DND-41 (cell line): Measurements from ENCODE around the gene SLC7A7.
"Not testable (repeated sequence)": the region's sequence is repeated elsewhere in the genome, so short reads cannot be mapped to it uniquely, and the experiment has no call there.

Experiments used
- ATAC-seq: fragments of 200-7000 bp; cut with Tn5 transposase; 3 replicates; pipeline ENCODE4 v1.9.1; 2021; ENCODE audit warnings: low read depth; ENCODE audit not compliant: insufficient read depth
- DNase-seq: peaks from one replicate; pipeline ENCODE4 v3.0.0-alpha.2; 2020
- H2AFZ ChIP-seq: 2 replicates; pipeline ENCODE4 v1.6.0; 2012; ENCODE audit warnings: low read depth, low read length
- H3K27ac ChIP-seq: 2 replicates; pipeline ENCODE4 v1.5.1; 2012; ENCODE audit warnings: low read length, inconsistent platforms
- H3K27me3 ChIP-seq: fragments of 200-600 bp; sonication (generic); 2 replicates; pipeline ENCODE4 v1.6.0; 2012; ENCODE audit warnings: low read length, mild to moderate bottlenecking, inconsistent platforms; ENCODE audit not compliant: insufficient read depth, poor library complexity
- H3K36me3 ChIP-seq: 2 replicates; pipeline ENCODE4 v1.5.1; 2012; ENCODE audit warnings: low read length, inconsistent platforms; ENCODE audit not compliant: insufficient read depth
- H3K4me1 ChIP-seq: 2 replicates; pipeline ENCODE4 v1.5.1; 2012; ENCODE audit warnings: mild to moderate bottlenecking, low read length; ENCODE audit not compliant: insufficient read depth
- H3K4me2 ChIP-seq: 2 replicates; pipeline ENCODE4 v1.6.0; 2012; ENCODE audit warnings: mild to moderate bottlenecking, moderate library complexity, low read length, inconsistent platforms; ENCODE audit not compliant: insufficient read depth
- H3K4me3 ChIP-seq, 2 experiments: fragments of 200-600 bp in 1 of 2; shearing (Covaris generic) in 1 of 2; 2 replicates each; pipeline ENCODE4 v1.5.1; 2012 to 2016; ENCODE audit warnings: inconsistent platforms in 2 of 2, low read length in 2 of 2, mild to moderate bottlenecking in 2 of 2, low read depth in 1 of 2, moderate library complexity in 1 of 2
- H3K79me2 ChIP-seq: 2 replicates; pipeline ENCODE4 v1.6.0; 2012; ENCODE audit warnings: low read length, inconsistent platforms; ENCODE audit not compliant: insufficient read depth
- H3K9ac ChIP-seq: 2 replicates; pipeline ENCODE4 v1.6.0; 2012; ENCODE audit warnings: low read depth, mild to moderate bottlenecking, inconsistent platforms, low read length, moderate library complexity
- H3K9me3 ChIP-seq: 2 replicates; pipeline ENCODE4 v1.5.1; 2012; ENCODE audit warnings: low read length, moderate library complexity, mild to moderate bottlenecking, inconsistent platforms; ENCODE audit not compliant: insufficient read depth, severe bottlenecking
- H4K20me1 ChIP-seq: 2 replicates; pipeline ENCODE4 v1.6.0; 2012; ENCODE audit warnings: low read length; ENCODE audit not compliant: insufficient read depth
- CTCF ChIP-seq: IDR thresholded peaks from 2 replicates; pipeline ENCODE4 v1.5.1; 2012; ENCODE audit warnings: borderline replicate concordance, low read length, moderate library complexity, mild to moderate bottlenecking; ENCODE audit not compliant: poor library complexity, severe bottlenecking; ENCODE audit errors: extremely low read depth
- EZH2 ChIP-seq: IDR thresholded peaks from 3 replicates; pipeline ENCODE4 v1.6.1; 2012; ENCODE audit warnings: borderline replicate concordance, low read depth, mild to moderate bottlenecking, moderate library complexity, low read length, inconsistent platforms; ENCODE audit not compliant: severe bottlenecking

The SLC7A7 gene

GRCh38 chr14:22835505-22835904 lies 20.3 kb upstream of the SLC7A7 start:
- H3K9me3 ChIP-seq: no peaks in the 10 kb centered on the region
- no peak overlapping the region for H3K4me3 ChIP-seq
- no peak overlapping the region for H2AFZ ChIP-seq
- no peak overlapping the region for H3K27ac ChIP-seq
- H3K4me2 ChIP-seq: no peak overlapping the region
- no peak for DNase-seq
- ATAC-seq: no peak
- H3K9ac ChIP-seq: no peak overlapping the region
- H3K4me1 ChIP-seq: peaks cover 11% of the 10 kb centered on the region
- no peaks in the 10 kb centered on the region for H3K27me3 ChIP-seq
- H4K20me1 ChIP-seq: no peaks in the 10 kb centered on the region
- H3K79me2 ChIP-seq: peaks cover 11% of the 10 kb centered on the region
- H3K36me3 ChIP-seq: peaks cover 34% of the 10 kb centered on the region
- TF ChIP-seq CTCF (no peak), EZH2 (no peak)

- peak overlapping the region; percentile 90 for H3K27ac ChIP-seq
- ATAC-seq (0 out of 3 replicates have a peak, but pooled peaks have one; percentile 1), DNase-seq (no peak)
- H3K27me3 ChIP-seq: no peaks in the 10 kb centered on the region
- peaks cover 18% of the 10 kb centered on the region for H3K79me2 ChIP-seq
- H3K9me3 ChIP-seq: no peaks in the 10 kb centered on the region
- peak overlapping the region; percentile 92 to 93 for H3K4me3 ChIP-seq
- peaks cover 34% of the 10 kb centered on the region for H3K36me3 ChIP-seq
- no peaks in the 10 kb centered on the region for H4K20me1 ChIP-seq
- H3K4me2 ChIP-seq: peak overlapping the region; percentile 63
- peaks cover 32% of the 10 kb centered on the region for H3K4me1 ChIP-seq
- H3K9ac ChIP-seq: peak overlapping the region; percentile 96
- peak overlapping the region; percentile 97 for H2AFZ ChIP-seq
- TF ChIP-seq EZH2 (no peak), CTCF (peak; percentile 1)
Measured at GRCh38 chr14:22830443-22831010, 15.3 kb upstream of the SLC7A7 start.

- Histone ChIP-seq H3K27me3 (no peaks in the 10 kb centered on the region), H3K36me3 (peaks cover 31% of the 10 kb centered on the region), H3K79me2 (peaks cover 18% of the 10 kb centered on the region), H3K4me1 (peaks cover 39% of the 10 kb centered on the region), H2AFZ (peak within 1 kb of the TSS; percentile 97), H3K9ac (peak within 1 kb of the TSS; percentile 96), H3K4me3 (peak within 1 kb of the TSS; percentile 92 to 93), H4K20me1 (no peaks in the 10 kb centered on the region), H3K27ac (peak within 1 kb of the TSS; percentile 90), H3K9me3 (no peaks in the 10 kb centered on the region), H3K4me2 (peak within 1 kb of the TSS; percentile 63)
- TF ChIP-seq EZH2: no peak
- peak; percentile 4 for TF ChIP-seq CTCF
- DNase-seq (peak; percentile 93), ATAC-seq (peak; percentile 92)
Measured at GRCh38 chr14:22829661-22830442, 14.6 kb upstream of the SLC7A7 start, which contains the start of gene MRPL52. Gene MRPL52, plus strand, starts transcription at chr14:22829887. Its CDS starts 26 bp downstream, at chr14:22829913.

- H3K27me3 ChIP-seq, H3K9me3 ChIP-seq, ATAC-seq, H4K20me1 ChIP-seq, DNase-seq: not testable (repeated sequence)
- peak overlapping the region; percentile 90 for H3K27ac ChIP-seq
- H3K79me2 ChIP-seq: peaks cover 18% of the 10 kb centered on the region
- H2AFZ ChIP-seq: peak overlapping the region; percentile 97
- H3K4me2 ChIP-seq: peak overlapping the region; percentile 63
- H3K4me3 ChIP-seq: peak overlapping the region; percentile 92 to 93; a peak in 3 of 4 replicates
- peak overlapping the region; percentile 96 for H3K9ac ChIP-seq
- peaks cover 25% of the 10 kb centered on the region for H3K36me3 ChIP-seq
- H3K4me1 ChIP-seq: peaks cover 46% of the 10 kb centered on the region
Measured at GRCh38 chr14:22829076-22829660, 13.9 kb upstream of the SLC7A7 start.
